ENCODE data around the gene KRCC1.
"Not testable (repeated sequence)": the region's sequence is repeated elsewhere in the genome, so short reads cannot be mapped to it uniquely, and the experiment has no call there.

Gene KRCC1

GRCh38 chr2:88003074-88003755 lies 52.4 kb downstream of the KRCC1 start:
- DNase-seq = no peak

DNA sequence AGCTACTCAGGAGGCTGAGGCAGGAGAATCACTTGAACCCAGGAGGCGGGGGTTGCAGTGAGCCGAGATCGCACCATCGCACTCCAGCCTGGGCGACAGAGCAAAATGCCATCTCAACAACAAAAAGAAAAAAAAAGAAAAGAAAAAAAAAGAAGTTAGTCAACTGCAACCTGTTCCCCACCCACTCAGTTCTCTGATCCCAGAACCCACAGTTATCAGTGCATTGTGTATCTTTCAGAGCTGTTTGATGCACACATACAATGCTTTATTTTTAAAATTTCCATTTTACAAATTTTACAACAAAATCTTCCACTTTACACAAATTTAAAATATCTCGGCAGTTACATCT lies 53.2 kb downstream of the KRCC1 start:
- no peak for DNase-seq

DNA sequence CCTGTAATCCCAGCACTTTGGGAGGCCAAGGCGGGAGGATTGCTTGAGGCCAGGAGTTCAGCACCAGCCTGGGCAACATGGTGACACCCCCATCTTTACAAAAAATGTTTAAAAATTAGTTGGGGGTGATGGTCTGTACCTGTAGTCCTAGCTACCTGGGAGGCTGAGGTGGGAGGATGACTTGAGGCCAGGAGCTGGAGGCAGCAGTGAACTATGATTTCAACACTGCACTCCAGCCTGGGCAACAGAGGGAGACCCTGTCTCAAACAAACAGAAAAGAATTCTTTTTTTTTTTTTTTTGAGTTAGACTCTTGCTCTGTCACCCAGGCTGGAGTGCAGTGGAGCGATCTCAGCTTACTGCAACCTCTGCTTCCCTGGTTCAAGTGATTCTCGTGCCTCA lies 55.1 kb downstream of the KRCC1 start:
- not testable (repeated sequence) for DNase-seq

- no peak for DNase-seq
Observed at GRCh38 chr2:87996570-87996969, 59.0 kb downstream of the KRCC1 start.

GRCh38 chr2:87995756-87996155 lies 59.8 kb downstream of the KRCC1 start:
- DNase-seq = no peak

DNA sequence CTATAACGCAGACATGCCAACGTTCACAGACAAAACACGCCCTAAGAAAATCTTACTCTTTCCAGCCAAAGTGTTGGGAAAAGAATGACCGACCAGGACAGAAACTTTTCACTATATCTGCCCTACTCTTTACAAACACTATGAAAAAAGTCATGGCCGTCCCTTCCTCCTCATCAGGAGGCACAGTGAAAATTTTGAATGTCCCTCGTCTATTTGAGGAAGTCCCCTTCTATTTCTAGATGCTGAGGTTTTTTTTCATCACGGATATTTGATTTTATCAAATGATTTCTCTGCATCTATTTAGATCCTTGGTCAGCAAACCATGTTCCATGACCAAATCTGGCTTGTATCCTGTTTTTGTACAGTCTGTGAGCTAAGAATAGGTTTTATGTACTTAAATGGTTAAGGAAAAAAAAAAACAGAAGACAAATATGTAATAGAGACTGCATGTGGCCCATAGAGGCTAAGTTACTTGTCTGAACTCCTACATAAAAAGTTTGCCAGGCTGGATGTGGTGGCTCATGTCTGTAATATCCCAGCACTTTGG lies 61.2 kb downstream of the KRCC1 start:
- DNase-seq = not testable (repeated sequence)

GRCh38 chr2:87992569-87992968 lies 63.0 kb downstream of the KRCC1 start:
- DNase-seq = not testable (repeated sequence)

GRCh38 chr2:87987473-87987872 lies 68.1 kb downstream of the KRCC1 start:
- DNase-seq = not testable (repeated sequence)

- not testable (repeated sequence) for DNase-seq
Observed at GRCh38 chr2:87985902-87986301, 69.7 kb downstream of the KRCC1 start.

DNA sequence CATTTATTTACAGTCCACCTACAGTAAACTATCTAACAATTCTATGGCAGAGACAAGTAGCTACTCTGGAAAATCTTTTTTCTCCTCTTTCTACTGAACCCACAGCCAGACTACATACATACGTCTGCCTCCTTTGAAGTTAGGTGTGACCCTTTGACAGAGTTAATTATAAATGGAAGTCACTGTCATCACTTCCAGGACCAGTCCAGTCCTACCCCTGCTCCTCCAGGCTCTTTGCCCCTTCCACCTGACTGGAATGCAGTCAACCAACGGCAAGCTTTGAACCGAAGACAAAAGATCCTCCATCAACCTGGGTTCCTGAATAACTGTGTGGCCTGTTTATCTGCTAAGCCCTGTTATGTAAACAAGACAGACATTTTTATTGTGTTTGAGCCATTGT lies 74.4 kb downstream of the KRCC1 start:
- DNase-seq = not testable (repeated sequence)
